Gastrocnemius medialis (tissue), 4 donors: ENCODE measurements around the gene SNCG. TPM values are rescaled to one million over a fixed set of nuclear protein-coding genes. Genes with fewer than 3 reads are reported as not detected.

Experiments
- ATAC-seq, 2 donors: fragments of 150-250 bp; one replicate each; pipeline ENCODE4 v1.9.1; 2016
- DNase-seq, 2 donors: peaks; one replicate each; pipeline ENCODE4 v3.0.0-alpha.2; 2019
- H3K27ac ChIP-seq, 4 donors: fragments of 200-600 bp; sonication (generic); 1 replicate in 1 of 4; 2 replicates in 3 of 4; pipeline ENCODE4 v1.5.1; 2016 to 2018; ENCODE audit warnings: mild to moderate bottlenecking in 2 of 4, moderate library complexity in 1 of 4
- H3K27me3 ChIP-seq, 3 donors: fragments of 200-600 bp; sonication (generic) in 2 of 3; 1 replicate in 1 of 3; 2 replicates in 2 of 3; pipeline versions ENCODE4 v1.5.1 to v1.6.0; 2016 to 2019; ENCODE audit warnings: mild to moderate bottlenecking in 1 of 3, moderate library complexity in 1 of 3
- H3K36me3 ChIP-seq, 2 donors: fragments of 200-600 bp; sonication (generic) in 1 of 2; one replicate each; pipeline ENCODE4 v1.5.1; 2017 to 2018
- H3K4me1 ChIP-seq, 2 donors: fragments of 200-600 bp; sonication (generic) in 1 of 2; one replicate each; pipeline ENCODE4 v1.5.1; 2016 to 2017; ENCODE audit warnings: mild to moderate bottlenecking in 2 of 2
- H3K4me3 ChIP-seq, 4 donors: fragments of 200-600 bp; sonication (generic) in 3 of 4; 1 replicate in 1 of 4; 2 replicates in 3 of 4; pipeline ENCODE4 v1.5.1; 2016 to 2019; ENCODE audit warnings: mild to moderate bottlenecking in 2 of 4
- H3K9me3 ChIP-seq, 3 donors: fragments of 200-600 bp; sonication (generic) in 2 of 3; 1 replicate in 1 of 3; 2 replicates in 2 of 3; pipeline ENCODE4 v1.5.1; 2016 to 2019
- CTCF ChIP-seq, 5 experiments: fragments of 450-650 bp in 3 of 5; fragments of 200-600 bp in 2 of 5; sonication (generic) in 2 of 5; IDR thresholded peaks in 4 of 5; conservative IDR thresholded peaks in 1 of 5; 1 replicate in 4 of 5; 2 replicates in 1 of 5; pipeline ENCODE4 v1.5.1; 2016 to 2019; ENCODE audit warnings: antibody characterized with exemption in 5 of 5, mild to moderate bottlenecking in 3 of 5, moderate library complexity in 3 of 5
- POLR2A ChIP-seq, 2 donors: fragments of 450-650 bp; IDR thresholded peaks; one replicate each; pipeline ENCODE4 v1.6.1; 2017; ENCODE audit warnings: antibody characterized with exemption in 2 of 2, mild to moderate bottlenecking in 2 of 2, moderate library complexity in 2 of 2
- in situ Hi-C, 4 donors: fragments of 200-750 bp; cut with MboI; loops; one replicate each; pipeline versions ENCODE4 v1.15.0 to v1.8.0; 2017; ENCODE audit warnings: low sequenced_read_pairs in 4 of 4
- intact Hi-C: fragments of 100-400 bp; cut with DNase I; formaldehyde crosslinking; loops from one replicate; pipeline ENCODE4 v1.15.1; 2023; ENCODE audit warnings: low total_unique reads
- total RNA-seq, 4 donors: library from RNA; depleted of rRNA; stranded (reverse); fragments of >200 nt; gene quantifications; one replicate each; pipeline versions ENCODE4 v1.1.0 to v1.2.3, GENCODE V29; 2016

Gene SNCG
- total RNA-seq, 4 donors from 2014 or later, result 2.0 to 9.9 (median 3.0) TPM

- in situ Hi-C loops (loop anchor here in 1 of 4 donors (25.0 kb wide), 1 partner anchor 143 kb away; the partner anchor contains the start of genes GLUD1 and SHLD2), intact Hi-C loops (no loop called here)
- Histone ChIP-seq H3K4me3 (no peak overlapping the region), H3K4me1 (peaks cover 28 to 32% of the 10 kb centered on the region in 2 donors), H3K27ac (no peak overlapping the region), H3K27me3 (no peaks in the 10 kb centered on the region), H3K36me3 (no peaks in the 10 kb centered on the region), H3K9me3 (no peaks in the 10 kb centered on the region)
- no peak for DNase-seq
- ATAC-seq, result no peak
- no peak for TF ChIP-seq CTCF (IDR thresholded peaks at IDR 0.05 in 4 of 5, conservative IDR thresholded peaks at IDR 0.05 in 1 of 5)
- TF ChIP-seq POLR2A (IDR thresholded peaks at IDR 0.05), result no peak
Measured at GRCh38 chr10:86944031-86944419, 14.4 kb upstream of the SNCG start.

- Histone ChIP-seq H3K9me3 (no peaks in the 10 kb centered on the region), H3K27me3 (no peaks in the 10 kb centered on the region), H3K36me3 (no peaks in the 10 kb centered on the region), H3K4me1 (peaks cover 26 to 32% of the 10 kb centered on the region in 2 donors), H3K27ac (no peak overlapping the region), H3K4me3 (no peak overlapping the region)
- intact Hi-C loops, result no loop called here
- TF ChIP-seq CTCF (IDR thresholded peaks at IDR 0.05 in 4 of 5, conservative IDR thresholded peaks at IDR 0.05 in 1 of 5) (no peak), POLR2A (IDR thresholded peaks at IDR 0.05) (no peak)
- ATAC-seq, result no peak
- in situ Hi-C loops, result loop anchor here in 1 of 4 donors (25.0 kb wide), 1 partner anchor 143 kb away; the partner anchor contains the start of genes GLUD1 and SHLD2
- no peak for DNase-seq
Measured at GRCh38 chr10:86944471-86944870, 13.9 kb upstream of the SNCG start.

GRCh38 chr10:86944907-86945306, 13.5 kb upstream of the SNCG start:
- intact Hi-C loops, result no loop called here
- Histone ChIP-seq H3K27ac (no peak overlapping the region), H3K27me3 (no peaks in the 10 kb centered on the region), H3K4me1 (peaks cover 26 to 32% of the 10 kb centered on the region in 2 donors), H3K4me3 (no peak overlapping the region), H3K9me3 (no peaks in the 10 kb centered on the region), H3K36me3 (no peaks in the 10 kb centered on the region)
- TF ChIP-seq CTCF (IDR thresholded peaks at IDR 0.05 in 4 of 5, conservative IDR thresholded peaks at IDR 0.05 in 1 of 5), result no peak
- TF ChIP-seq POLR2A (IDR thresholded peaks at IDR 0.05), result no peak
- ATAC-seq (no peak), DNase-seq (peak in 1 of 2 donors; percentile 10)
- in situ Hi-C loops, result loop anchor here in 1 of 4 donors (25.0 kb wide), 1 partner anchor 142 kb away; the partner anchor contains the start of genes GLUD1 and SHLD2

- H3K36me3 ChIP-seq, result no peaks in the 10 kb centered on the region
- in situ Hi-C loops (loop anchor here in 1 of 4 donors (25.0 kb wide), 1 partner anchor 142 kb away; the partner anchor contains the start of genes GLUD1 and SHLD2), intact Hi-C loops (no loop called here)
- DNase-seq (peak in 1 of 2 donors; percentile 30), ATAC-seq (peak; percentile 23 to 27)
- peaks cover 26 to 32% of the 10 kb centered on the region in 2 donors for H3K4me1 ChIP-seq
- H3K27me3 ChIP-seq, result no peaks in the 10 kb centered on the region
- TF ChIP-seq CTCF (IDR thresholded peaks at IDR 0.05 in 4 of 5, conservative IDR thresholded peaks at IDR 0.05 in 1 of 5) (peak in 2 of 5 experiments; percentile 17 to 24), POLR2A (IDR thresholded peaks at IDR 0.05) (no peak)
- H3K4me3 ChIP-seq, result no peak overlapping the region
- no peaks in the 10 kb centered on the region for H3K9me3 ChIP-seq
- H3K27ac ChIP-seq, result no peak overlapping the region
Measured at GRCh38 chr10:86945361-86946212, 12.8 kb upstream of the SNCG start.
